ENCODE data around the gene METTL23.

METTL23 gene

GRCh38 chr17:76783146-76783545 is 56.5 kb downstream of the METTL23 start:
- no peak for DNase-seq
- Mint-ChIP-seq H3K27me3 (no peaks in the 10 kb centered on the region), H3K4me3 (no peak overlapping the region), H3K27ac (no peak overlapping the region), H3K36me3 (ENCODE audit: low read depth) (peaks cover 30% of the 10 kb centered on the region), H3K9me3 (no peaks in the 10 kb centered on the region), H3K4me1 (ENCODE audit: low read depth) (peaks cover 5% of the 10 kb centered on the region)

All from activated T-cell treated with anti-CD3 and anti-CD28 coated beads, Interleukin-2, amount 50 U/mL, for 24 hours (primary cell).